Fibroblast of upper back skin (primary cell): ENCODE data around the gene RIIAD1.
"Not testable (repeated sequence)": the region's sequence is repeated elsewhere in the genome, so short reads cannot be mapped to it uniquely, and the experiment has no call there.

Experiments used
- DNase-seq: peaks from one replicate; pipeline ENCODE4 v3.0.0-alpha.2; 2013

The RIIAD1 gene

GRCh38 chr1:151720974-151721787 lies at the start of gene RIIAD1:
TSS of gene RIIAD1 (plus strand) at chr1:151721522. CDS start at chr1:151721537, 15 bp downstream.
- peak; percentile 7 for DNase-seq

GRCh38 chr1:151673407-151673806 lies 47.9 kb upstream of the RIIAD1 start:
- no peak for DNase-seq

- DNase-seq = peak; percentile 9
These were observed 40.9 kb upstream of the RIIAD1 start for GRCh38 chr1:151680391-151680790.

- DNase-seq = peak; percentile 93
These were observed 40.5 kb upstream of the RIIAD1 start for GRCh38 chr1:151680826-151681225.

- peak; percentile 74 for DNase-seq
These were observed 39.4 kb upstream of the RIIAD1 start for GRCh38 chr1:151681923-151682322.

- not testable (repeated sequence) for DNase-seq
These were observed 38.4 kb upstream of the RIIAD1 start for GRCh38 chr1:151682901-151683300.

- DNase-seq = no peak
These were observed 37.2 kb upstream of the RIIAD1 start for GRCh38 chr1:151684128-151684527.

- no peak for DNase-seq
These were observed 34.8 kb upstream of the RIIAD1 start for GRCh38 chr1:151686561-151686960.

GRCh38 chr1:151689494-151689893 lies 31.8 kb upstream of the RIIAD1 start:
- DNase-seq = no peak

GRCh38 chr1:151692226-151692625 lies 29.1 kb upstream of the RIIAD1 start:
- DNase-seq = no peak

GRCh38 chr1:151693057-151693651 lies 28.2 kb upstream of the RIIAD1 start:
- DNase-seq = peak; percentile 38

- no peak for DNase-seq
These were observed 19.8 kb upstream of the RIIAD1 start for GRCh38 chr1:151701515-151701914.

GRCh38 chr1:151702936-151703335 lies 18.4 kb upstream of the RIIAD1 start:
- DNase-seq = no peak

GRCh38 chr1:151703813-151704212 lies 17.5 kb upstream of the RIIAD1 start:
- no peak for DNase-seq

- DNase-seq = no peak
These were observed 17.1 kb upstream of the RIIAD1 start for GRCh38 chr1:151704246-151704645.

GRCh38 chr1:151705146-151705545 lies 16.2 kb upstream of the RIIAD1 start:
- DNase-seq = no peak

- no peak for DNase-seq
These were observed 15.4 kb upstream of the RIIAD1 start for GRCh38 chr1:151705753-151706463.

GRCh38 chr1:151706464-151707415 lies 14.6 kb upstream of the RIIAD1 start:
- no peak for DNase-seq

- DNase-seq = no peak
These were observed 13.7 kb upstream of the RIIAD1 start for GRCh38 chr1:151707541-151708065.

- DNase-seq = no peak
These were observed 12.4 kb upstream of the RIIAD1 start for GRCh38 chr1:151708891-151709290.

GRCh38 chr1:151710187-151710840 lies 11.0 kb upstream of the RIIAD1 start:
- peak; percentile 20 for DNase-seq
